SK-N-SH treated with all-trans-retinoic acid at 6 μM for 48 hours (cell line): ENCODE measurements around the gene TMEM37.

Experiments used
- ARNTL ChIP-seq: fragments of 450-650 bp; formaldehyde crosslinking; IDR thresholded peaks from 2 replicates; pipeline ENCODE4 v1.5.0; 2020; ENCODE audit warnings: low read depth, mild to moderate bottlenecking, moderate library complexity, borderline replicate concordance
- PPARA ChIP-seq: fragments of 250-450 bp; sonication (Bioruptor Pico); IDR thresholded peaks from 2 replicates; pipeline ENCODE4 v1.5.0; 2020; ENCODE audit warnings: mild to moderate bottlenecking, borderline replicate concordance
- RARB ChIP-seq: fragments of 250-450 bp; sonication (Bioruptor Pico); IDR thresholded peaks from 2 replicates; pipeline ENCODE4 v1.8.0; 2021; ENCODE audit warnings: mild to moderate bottlenecking, moderate library complexity
- ZFP30 ChIP-seq: fragments of 450-650 bp; formaldehyde crosslinking; IDR thresholded peaks from 2 replicates; pipeline ENCODE4 v1.5.0; 2022; ENCODE audit warnings: mild to moderate bottlenecking, moderate library complexity
- ZNF8 ChIP-seq: fragments of 450-650 bp; formaldehyde crosslinking; IDR thresholded peaks from 2 replicates; pipeline ENCODE4 v1.5.0; 2020; ENCODE audit warnings: mild to moderate bottlenecking, moderate library complexity

DNA sequence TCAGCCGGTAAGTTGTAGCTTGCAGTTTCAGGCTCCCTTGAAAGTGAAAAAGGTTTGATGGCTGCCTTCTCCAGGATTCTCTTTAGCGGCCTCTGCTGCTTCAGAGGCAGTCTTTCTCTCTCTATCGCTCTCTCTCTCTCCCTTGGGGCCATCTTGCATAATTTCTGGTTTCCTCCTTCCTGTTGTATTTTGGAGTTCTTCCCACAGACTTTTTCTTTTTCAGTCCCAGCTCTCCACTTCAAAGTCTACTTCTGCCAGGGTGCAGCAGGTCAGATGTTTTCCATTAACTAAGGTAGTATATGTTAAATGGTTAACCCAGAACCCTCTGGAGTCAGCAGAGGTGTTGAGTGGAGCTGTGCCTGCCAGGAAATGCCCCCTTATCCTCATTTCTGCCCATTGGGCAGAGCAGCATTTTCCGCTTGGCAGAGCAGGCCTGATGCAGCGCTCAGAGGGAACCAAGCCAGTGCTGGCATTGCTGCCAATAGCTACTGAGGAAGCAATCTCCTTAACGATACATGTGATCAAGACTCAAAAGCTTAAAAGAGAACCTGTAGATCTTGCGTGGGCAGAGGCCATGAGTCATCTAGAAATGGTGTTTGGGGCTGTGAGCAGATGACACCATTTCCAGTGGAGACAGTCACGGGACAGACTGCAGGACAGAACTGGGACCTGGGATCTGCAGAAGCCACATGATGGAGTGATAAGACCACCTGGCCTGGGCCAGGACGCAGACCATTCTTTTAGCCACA lies 44.1 kb upstream of the TMEM37 start:
- TF ChIP-seq ARNTL (CRISPR knock-in tag): no peak
- no peak for TF ChIP-seq ZNF8 (CRISPR knock-in tag)
- no peak for TF ChIP-seq RARB (CRISPR knock-in tag)
- no peak for TF ChIP-seq PPARA (CRISPR knock-in tag)
- TF ChIP-seq ZFP30: no peak
